H1 (cell line): Measurements from ENCODE around the gene IL26. TPM values are rescaled to one million over a fixed set of nuclear protein-coding genes. Genes with fewer than 3 reads are reported as not detected.

Source experiments
- ATF2 ChIP-seq: IDR thresholded peaks from 2 replicates; pipeline ENCODE4 v1.6.1; 2012; ENCODE audit warnings: low read length, inconsistent platforms
- CBX5 ChIP-seq: fragments of 300-800, 300-1000 bp; sonication (generic); IDR thresholded peaks from 2 replicates; pipeline ENCODE4 v1.7.1; 2016; ENCODE audit warnings: antibody characterized with exemption, low read length, low read depth
- KDM1A ChIP-seq: fragments of 200-600, 300-600 bp; sonication (generic); IDR thresholded peaks from 2 replicates; pipeline ENCODE4 v1.7.1; 2016; ENCODE audit warnings: mild to moderate bottlenecking, low read length, borderline replicate concordance
- RAD21 ChIP-seq, 2 experiments: IDR thresholded peaks in 1 of 2; conservative IDR thresholded peaks in 1 of 2; 2 replicates each; pipeline ENCODE4 v1.6.1; 2011; ENCODE audit warnings: low read depth in 2 of 2, low read length in 2 of 2, improper control_type of control experiment in 1 of 2, inconsistent platforms in 1 of 2, mild to moderate bottlenecking in 1 of 2, moderate library complexity in 1 of 2
- SIX5 ChIP-seq: IDR thresholded peaks from 2 replicates; pipeline ENCODE4 v1.6.1; 2011; ENCODE audit warnings: mild to moderate bottlenecking, low read depth, low read length
- TAF1 ChIP-seq: IDR thresholded peaks from 2 replicates; pipeline ENCODE4 v1.6.1; 2011; ENCODE audit warnings: mild to moderate bottlenecking, low read depth, low read length
- YY1 ChIP-seq: IDR thresholded peaks from 2 replicates; pipeline ENCODE4 v1.6.1; 2011; ENCODE audit warnings: low read depth, mild to moderate bottlenecking, low read length
- polyA plus RNA-seq, 7 experiments: library from polyadenylated mRNA; depleted of rRNA in 3 of 7; stranded (reverse) in 5 of 7; unstranded in 2 of 7; fragments of >200 nt in 5 of 7; fragments of 200-250 nt in 2 of 7; gene quantifications; 1 replicate in 5 of 7; 2 replicates in 1 of 7; 4 replicates in 1 of 7; pipeline versions ENCODE4 v1.2.1 to v1.2.3, GENCODE V29; 2011 to 2013; ENCODE audit warnings: missing spikeins in 2 of 7, mixed read lengths in 2 of 7
- total RNA-seq: library from RNA; stranded (reverse); fragmentation: NEBNext Ultra II Directional; extraction: Animal tissue kit (Norgen Biotek cat#: 25700); gene quantifications from 2 replicates; pipeline ENCODE4 v1.2.1, GENCODE V29; 2021

The IL26 gene
- total and polyA plus RNA-seq, 2 of the 8 experiments (the other 6 are each of a cell fraction or from before 2014, with no cell fraction given) = not detected

- TF ChIP-seq ATF2 (no peak), CBX5 (no peak), SIX5 (no peak), TAF1 (no peak), KDM1A (no peak), RAD21 (IDR thresholded peaks at IDR 0.05 in 1 of 2, conservative IDR thresholded peaks at IDR 0.05 in 1 of 2; ENCODE audit: low read depth in 2 of 2, low read length in 2 of 2) (no peak), YY1 (no peak)
Observed at GRCh38 chr12:68189821-68190242, 35.8 kb downstream of the IL26 start (continued).
